NCI-H345 (cell line): ENCODE data around the gene MEN1.
"Not testable (repeated sequence)": the region's sequence is repeated elsewhere in the genome, so short reads cannot be mapped to it uniquely, and the experiment has no call there.

Experiments used
- DNase-seq: peaks from one replicate; lab custom pipeline; 2025; lab: John Stamatoyannopoulos, UW

MEN1 gene

DNA sequence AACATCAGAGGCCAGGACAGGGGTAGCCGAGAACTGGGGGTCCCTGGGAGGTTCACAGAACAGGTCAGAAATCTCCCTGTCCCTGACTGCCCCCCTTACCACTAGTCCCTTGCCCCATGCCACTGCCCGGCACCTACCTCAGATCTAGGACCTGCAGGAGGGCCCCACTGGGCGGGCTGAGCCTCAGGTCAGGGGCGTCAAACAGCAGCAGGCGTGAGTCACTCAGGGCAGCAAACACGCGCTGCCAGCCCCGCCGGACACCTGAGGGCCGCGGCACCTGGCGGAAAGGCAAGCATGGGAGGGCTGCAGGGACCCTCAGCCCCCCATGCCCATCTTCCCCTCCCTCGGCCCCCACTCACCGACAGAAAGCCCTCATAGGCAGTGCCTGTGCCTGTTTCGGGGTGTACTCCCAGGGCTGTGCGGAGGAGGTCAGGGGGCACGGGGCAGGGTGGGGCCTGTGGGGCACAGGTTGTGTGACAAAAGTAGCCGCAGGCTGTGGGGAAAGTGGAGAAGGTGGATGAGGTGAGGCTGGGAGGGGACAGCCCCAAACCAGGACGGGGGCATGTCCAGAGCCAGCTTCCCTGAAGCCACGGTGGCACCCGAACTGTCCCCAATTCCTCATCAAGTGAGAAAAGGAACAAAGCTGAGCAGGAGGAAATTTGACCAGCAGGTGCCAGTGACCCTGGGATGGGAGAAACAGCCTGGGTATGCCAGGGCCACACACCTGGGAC lies 22.3 kb upstream of the MEN1 start:
- no peak for DNase-seq

DNA sequence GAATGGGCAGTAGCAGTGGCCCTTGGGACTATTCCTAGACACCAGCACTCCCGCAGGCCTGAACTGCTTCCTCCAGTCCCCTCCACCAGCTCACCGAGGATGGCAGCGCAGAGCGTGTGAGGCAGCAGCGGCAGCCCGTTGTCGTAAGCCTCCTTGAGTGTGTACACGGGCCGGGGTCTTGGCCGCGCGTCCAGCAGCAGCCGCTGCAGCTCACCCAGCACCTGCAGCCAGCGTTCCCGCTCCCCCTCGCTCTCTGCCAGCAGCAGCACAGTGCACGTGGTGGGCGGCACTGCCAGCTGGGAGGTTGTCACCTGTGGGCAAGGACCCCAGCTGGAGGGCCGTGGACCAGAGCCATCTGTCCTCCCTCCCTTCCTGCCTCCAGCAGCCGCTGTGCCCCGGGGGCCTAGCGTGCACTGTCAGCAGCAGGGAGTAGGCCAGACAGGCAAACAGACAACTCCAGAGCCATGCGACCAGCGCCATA lies 21.1 kb upstream of the MEN1 start:
- no peak for DNase-seq

DNA sequence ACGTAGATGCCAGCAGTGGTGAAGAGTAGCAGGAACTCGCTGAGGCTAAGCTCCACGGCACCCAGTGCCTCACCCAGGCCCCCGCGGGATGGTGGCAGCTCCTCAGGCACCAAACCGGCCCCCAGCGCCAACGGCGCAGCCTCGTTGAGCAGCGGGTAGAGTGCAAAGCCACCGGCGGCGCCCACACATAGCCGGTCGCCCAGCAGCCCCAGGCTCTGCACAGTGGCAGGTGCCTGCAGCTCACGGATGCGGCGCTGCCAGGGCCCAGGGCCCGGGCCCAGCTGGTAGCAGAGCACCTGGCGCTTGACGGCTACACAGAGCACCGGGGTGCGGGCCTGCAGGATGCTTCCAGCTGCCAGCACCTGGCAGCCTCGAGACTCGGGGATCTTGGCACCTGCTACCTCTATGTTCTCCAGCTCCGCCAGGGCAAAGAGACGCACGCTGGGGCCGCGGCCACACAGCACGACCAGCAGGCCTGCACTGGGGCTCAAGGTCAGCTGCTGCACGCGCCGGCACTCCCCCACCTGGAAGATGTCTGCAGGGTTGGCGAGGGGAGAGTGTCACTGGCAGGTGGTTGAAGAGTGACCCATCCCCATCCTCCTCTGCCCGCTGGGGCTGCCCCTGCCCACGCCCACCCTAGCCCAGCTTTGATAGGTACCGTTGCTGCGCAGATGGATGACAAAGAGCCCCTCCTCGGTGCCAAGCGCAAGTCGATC lies 19.3 kb upstream of the MEN1 start:
- DNase-seq = no peak

DNA sequence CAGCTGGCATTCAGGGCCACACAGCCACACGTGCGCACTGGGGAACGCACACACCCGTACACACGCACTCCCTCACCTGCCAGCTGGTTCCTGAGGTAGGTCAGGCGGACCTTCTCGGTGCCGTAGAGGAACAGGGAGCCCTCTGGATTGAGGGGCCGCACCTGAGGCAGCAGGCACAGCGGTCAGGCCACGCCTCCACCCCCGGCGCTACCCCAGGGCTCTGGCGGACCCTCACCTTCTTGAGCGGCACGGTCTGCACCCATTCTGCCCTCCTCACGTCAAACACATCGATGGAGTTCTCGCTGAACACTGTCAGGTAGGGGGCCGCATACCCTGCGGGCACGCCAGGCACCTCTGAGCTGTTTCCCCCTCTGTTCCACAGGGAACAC lies 17.1 kb upstream of the MEN1 start:
- no peak for DNase-seq

DNA sequence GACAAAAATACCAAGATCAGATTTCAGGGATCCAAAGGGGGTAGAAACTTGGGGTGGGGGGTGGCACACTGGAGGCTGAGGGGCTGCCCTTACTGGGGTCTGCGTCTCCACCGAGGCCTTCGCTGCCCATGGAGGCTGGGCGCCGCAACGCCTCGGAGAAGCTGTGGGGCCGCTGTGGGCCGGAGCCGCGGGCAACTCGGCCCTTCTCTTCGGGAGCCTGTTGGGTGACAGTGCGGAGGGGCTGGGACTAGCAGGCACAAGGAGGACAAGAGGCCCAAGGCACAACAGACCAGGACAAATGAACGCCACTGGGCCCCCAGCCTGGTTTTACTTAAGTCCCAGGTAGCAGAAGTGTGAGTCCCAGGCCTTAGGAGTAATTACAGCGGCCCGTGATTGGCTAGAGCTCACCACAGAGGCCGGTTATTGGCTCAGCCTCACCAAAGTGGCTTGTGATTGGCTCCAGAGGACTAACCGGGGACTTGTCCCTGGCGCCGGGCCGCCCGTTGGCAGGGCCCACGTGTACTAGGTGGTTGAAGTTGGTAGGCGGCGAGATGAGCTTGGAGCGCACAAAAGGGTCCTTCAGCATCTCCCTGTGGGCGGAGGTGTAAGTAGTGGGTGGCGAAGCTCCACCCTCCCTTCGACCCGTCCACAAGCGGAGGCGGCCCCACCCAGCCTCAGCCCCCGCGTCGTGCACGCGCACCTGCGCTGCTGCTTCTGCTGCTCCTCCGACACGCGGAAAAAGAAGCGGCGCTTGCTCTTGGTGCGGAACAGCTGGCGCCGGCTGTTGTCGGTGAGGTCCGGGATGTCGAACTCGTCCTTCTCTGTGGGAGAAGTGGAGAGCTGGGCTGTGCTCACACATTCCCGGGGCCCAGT lies 16.5 kb upstream of the MEN1 start:
- DNase-seq = no peak

DNA sequence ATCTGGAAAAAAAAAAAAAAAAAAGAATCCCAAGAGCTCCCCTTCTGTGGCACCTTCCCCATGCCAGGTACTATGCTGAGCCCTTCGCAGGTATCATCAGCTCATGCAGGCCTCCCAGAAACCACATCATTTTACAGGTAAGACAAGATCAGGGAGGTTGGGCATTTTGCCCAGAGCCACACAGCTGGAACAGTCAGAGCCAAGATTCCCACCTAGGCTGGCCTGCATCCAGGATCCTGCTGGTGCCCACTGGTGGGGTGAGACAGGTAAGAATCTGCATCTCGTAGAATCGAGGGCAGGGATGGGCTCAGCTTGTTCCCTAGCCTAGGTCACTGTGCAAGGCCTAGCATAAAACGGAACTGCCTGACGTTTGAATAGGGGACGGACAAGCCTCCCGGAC lies 15.7 kb upstream of the MEN1 start:
- DNase-seq = no peak

DNA sequence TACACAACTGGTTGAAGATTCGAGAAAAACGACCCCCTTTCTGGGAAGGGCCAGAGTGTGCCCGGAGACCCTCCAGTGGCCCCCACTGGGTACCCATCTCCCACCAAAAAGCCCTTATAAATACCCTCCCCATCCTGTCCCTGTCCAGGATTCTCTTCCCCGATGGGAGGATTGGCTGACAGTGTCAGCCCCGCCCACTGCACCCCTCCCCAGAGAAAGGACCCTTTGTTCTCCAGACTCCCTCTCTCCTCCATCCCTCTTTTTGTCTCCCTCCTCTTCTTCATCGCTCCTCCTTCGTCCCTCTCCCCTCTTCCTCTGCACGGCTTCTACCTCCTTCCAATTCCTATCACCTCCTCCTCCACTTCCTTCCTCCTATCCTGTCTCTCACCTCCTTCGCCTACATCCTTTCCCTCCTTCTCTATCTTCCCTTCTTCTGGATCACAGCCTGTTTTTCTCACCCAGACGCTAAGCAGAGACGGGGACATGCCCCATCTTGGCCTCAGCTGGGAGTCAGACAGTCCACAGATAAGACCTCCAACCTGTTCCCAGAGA lies 13.3 kb upstream of the MEN1 start:
- DNase-seq = no peak

DNA sequence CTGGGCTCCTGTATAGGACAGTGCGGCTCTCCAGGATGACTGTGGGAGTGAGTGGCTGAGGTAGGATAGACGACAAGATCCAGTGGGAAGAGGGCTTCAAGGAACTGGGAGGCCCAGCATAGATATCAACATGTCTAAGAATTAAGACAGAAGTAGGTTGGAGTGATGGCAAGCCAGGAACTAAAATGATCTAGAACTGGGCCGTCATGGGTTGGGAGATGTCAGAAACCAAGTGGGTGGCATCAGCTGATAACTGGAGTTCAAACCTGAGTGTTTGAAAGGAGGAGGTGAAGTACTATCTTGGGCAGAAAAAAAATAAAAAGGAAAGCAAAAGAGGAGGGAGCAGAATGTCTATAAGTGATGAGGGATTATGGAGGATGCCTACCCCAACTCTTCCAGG lies 7.1 kb upstream of the MEN1 start:
- no peak for DNase-seq

DNA sequence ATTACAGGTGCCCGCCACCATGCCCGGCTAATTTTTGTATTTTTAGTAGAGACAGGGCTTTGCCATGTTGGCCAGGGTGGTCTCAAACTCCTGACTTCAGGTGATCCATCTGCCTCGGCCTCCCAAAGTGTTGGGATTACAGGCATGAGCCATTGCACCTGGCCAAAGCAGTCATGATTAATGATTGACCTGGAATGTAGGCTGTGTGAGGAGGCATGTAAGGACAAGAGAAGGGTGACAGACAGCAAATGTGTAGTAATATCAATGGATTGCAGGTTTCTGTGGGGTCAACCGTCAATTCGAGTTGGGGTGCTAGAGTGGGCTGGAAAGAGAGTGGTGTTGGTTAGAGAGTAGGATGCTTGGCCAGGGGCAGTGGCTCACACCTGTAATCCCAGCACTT lies 5.1 kb upstream of the MEN1 start:
- not testable (repeated sequence) for DNase-seq

DNA sequence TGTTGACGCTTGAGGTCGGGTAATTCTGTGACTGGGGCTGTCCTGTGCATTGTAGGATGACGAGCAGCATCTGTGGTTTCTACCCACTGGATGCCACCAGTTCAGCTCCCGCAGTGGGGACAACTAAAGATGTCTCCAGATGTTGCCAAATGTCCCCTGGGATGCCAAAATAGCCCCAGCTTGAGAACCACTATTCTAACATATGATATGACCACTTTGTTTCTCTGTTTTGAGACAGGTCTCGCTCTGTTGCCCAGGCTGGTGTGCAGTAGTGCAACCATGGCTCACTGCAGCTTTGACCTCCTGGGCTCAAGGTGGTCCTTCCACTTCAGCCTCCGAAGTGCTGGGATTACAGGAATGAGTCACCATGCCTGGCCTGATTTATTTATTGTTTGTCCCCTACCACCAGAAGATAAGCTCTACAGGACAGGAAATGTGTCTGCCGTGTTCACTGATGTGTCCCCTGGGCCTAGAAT lies 4.4 kb upstream of the MEN1 start:
- DNase-seq = no peak

DNA sequence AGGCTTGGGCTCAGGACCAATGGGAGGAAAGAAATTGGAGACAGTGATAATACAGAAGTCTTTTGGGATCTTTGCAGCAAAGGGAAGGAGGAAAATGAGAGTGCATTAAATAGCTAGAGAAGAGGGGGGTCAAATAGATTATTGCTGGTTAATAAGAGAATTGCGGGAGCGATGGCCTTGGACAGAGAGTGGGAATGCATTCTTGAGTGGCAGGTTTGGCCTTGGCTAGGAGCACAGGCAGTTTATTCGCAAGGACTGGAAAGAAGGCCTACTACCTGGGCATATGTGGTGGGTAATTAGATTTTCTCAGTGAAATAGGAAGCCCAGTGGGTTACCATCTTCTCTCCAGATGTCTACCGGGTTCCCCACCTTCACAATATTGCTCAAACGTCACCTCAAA lies 3.5 kb upstream of the MEN1 start:
- DNase-seq = no peak

DNA sequence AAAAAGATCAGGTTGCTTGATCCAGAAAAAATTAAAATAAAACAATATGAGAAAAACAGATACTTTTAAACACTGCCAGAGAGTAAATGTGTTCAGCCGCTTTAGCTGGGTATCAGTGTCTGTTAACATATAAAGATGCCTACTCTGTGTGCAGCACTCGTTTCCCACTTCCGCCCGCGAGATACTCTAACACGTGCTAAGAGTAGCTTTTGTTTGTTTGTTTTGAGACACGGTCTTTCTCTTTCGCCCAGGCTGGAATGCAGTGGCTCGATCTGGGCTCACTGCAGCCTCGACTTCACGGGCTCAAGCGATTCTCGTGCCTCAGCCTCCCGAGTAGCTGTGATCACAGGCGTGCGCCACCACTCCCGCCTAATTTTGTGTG lies 531 bp upstream of the MEN1 start:
- DNase-seq = peak; percentile 75

DNA sequence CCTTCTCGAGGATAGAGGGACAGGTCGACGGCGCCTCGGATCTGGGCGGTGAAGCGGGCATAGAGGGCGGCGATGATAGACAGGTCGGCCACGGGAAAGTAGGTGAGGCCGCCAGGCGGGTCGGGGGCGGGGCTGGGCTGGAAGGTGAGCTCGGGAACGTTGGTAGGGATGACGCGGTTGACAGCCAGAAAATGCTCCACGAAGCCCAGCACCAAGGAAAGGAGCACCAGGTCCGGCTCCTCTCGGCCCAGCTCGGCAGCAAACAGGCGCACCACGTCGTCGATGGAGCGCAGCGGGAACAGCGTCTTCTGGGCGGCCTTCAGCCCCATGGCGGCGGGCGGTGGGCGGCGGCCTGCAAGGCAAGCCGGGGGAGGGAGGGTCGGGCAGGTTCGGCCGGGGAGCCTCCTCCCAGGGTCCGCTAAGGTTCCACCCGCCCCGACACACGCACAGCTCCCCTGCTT lies 540 bp downstream of the MEN1 start:
- peak; percentile 38 for DNase-seq

DNA sequence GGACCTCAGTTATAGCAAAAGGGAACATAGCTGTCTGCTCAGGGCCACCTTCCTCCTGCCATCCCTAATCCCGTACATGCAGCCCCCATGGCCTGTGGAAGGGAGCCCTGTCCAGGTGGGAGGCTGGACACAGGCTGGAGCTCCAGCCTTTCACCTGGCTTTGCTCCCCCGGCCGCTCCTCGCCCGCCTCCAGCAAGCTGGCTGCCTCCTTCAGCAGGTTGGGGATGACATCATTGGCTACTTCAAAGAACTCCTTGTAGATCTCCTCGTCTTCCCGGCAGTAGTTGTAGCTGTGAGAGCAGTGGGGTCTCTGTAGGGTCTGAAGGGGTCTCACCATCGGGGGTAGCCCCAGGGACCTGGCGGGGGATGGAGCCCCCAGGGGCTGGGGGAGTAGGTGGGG lies 4.9 kb downstream of the MEN1 start:
- no peak for DNase-seq

DNA sequence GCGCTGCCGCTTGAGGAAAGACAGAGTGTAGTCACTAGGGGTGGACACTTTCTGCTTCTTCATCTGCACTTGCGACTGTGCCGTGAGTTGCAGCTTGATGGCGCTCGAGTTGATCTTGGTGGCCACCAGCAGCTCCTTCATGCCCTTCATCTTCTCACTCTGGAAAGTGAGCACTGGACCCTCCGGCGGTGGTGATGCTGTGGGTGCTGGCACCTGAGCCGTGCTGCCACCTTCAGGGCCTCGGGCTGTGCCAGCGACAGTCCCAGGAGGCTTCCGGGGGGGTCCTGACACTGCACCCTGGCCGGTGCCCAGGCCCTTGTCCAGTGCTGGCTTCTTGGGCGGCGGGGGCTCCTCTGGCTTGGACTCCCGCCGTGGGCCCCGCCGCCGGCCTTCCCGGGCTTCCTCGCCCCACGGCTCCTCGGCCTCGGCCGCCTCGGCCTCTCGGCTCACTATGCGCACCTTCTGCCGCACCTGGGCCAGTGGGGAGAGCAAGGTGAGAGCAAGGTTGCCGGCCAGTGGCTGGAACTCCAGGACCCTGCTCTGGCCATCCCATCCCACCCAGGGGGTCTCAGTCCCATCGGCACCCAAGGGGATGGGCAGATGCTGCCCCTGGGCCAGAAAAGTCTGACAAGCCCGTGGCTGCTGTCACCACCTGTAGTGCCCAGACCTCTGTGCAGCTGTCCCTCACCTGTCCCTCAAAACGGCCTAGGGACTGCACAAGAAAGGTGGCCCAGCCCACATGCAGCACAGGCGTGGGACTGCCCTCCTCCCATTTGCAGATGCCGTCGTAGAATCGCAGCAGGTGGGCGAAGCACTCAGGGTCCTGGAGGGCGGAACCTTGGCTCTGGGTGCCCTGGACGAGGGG lies 5.8 kb downstream of the MEN1 start:
- no peak for DNase-seq

DNA sequence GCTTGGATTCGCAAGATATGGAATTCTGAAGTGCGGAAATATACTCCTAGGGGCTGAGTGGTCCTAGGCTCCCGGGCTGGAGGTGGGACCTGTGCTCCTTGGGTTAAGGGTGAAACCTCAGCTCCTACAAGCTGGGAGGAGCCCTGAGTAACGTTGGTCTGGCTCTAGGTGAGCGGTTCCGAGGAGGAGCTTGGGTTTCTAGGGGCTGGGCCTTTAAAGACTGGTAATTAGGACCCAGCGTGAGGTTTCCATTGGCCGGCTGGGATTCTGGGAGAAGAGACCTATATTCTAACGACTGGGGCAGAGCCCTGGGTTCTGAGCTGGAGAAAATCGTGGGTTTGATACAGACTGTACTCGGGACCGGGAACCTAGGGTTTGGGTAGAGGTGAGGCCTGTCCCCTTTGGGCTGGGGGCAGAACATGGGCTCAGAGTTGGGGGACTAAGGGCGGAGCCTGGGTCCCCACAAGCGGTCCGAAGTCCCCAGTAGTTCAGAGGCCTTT lies 6.5 kb downstream of the MEN1 start:
- no peak for DNase-seq

DNA sequence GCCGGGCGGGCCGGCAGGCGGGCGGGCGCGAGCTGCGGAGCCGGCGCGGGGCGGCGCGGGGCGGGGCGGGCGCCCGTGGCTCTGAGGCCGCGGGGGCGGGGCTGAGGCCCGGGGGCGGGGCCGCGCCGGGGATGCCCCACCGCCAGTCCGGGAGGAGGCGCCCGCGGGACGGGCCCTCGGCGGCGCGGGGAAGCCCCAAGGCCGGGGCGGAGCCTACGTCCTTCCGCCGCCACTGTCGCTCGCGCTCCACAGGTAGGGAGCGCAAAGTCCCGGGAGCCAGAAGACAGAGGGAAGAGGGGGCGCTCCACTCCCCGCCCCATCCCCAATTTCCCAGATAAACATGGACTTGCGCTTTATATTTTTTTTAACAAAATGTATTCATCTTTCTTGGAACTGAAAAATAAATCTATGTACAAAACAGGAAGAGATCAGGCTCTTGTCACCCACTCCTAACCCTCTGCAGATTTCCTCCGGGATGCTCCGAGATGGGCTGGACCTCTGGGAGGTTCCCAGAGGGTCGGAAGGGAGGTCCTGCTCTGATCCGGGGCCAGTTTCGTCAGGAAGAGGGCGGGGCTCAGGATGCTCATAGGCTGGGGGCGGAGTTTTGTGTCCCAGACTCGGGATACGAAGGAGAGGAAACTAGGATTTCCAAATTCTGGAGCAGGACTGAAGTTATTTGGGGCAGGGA lies 7.0 kb downstream of the MEN1 start, which contains the start of gene MAP4K2:
TSS of gene MAP4K2 (minus strand) at position 57 of the 688 bp plus-strand sequence. CDS start 65 bp downstream, outside the sequence.
- peak; percentile 88 for DNase-seq

DNA sequence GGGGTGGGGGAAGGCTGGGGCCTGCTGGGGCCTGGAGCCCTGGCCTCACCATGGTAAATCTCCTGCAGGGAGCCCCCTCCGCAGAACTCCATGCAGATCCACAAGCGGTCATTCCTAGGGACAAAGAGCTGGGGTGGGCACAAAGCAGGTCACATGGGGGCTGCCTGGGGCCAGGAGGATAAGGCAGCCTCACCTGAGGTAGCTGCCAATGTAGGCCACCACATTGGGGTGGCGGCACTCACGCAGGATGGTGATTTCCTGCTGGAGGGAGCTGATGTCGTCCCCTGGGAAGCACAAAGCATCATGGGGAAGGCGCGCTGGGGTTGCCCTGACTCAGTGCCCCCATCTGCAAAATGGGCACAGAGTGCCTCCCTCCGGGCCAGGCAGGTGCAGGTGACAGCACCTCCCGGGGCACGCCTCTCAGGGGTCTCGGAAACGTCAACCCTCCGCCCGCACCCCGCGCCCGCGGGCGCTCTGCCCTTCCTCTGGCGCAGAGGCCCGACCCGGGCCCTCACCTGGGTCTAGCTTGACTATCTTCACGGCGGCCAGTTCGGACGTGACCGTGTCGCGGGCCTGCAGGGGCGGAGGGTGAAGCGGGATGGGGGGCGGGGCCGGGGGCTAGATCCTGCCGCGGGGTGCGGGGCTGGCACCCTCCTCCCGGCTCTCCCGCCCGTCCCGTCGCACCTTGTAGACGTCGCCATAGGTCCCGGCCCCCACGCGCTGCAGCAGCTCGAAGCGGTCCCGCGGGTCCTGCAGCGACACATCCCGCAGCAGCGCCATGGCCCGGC lies 7.8 kb downstream of the MEN1 start:
- DNase-seq = no peak
